ENCODE results near the gene SLC35G6. TPM values are rescaled to one million over a fixed set of nuclear protein-coding genes. Genes with fewer than 3 reads are reported as not detected.
A peak's percentile ranks its signal among the peaks of the same experiment; 100 is the strongest.
"Not testable (repeated sequence)": the region's sequence is repeated elsewhere in the genome, so short reads cannot be mapped to it uniquely, and the experiment has no call there.

Gene SLC35G6
- total RNA-seq, 1 donor from 2014 or later, result not detected

DNA sequence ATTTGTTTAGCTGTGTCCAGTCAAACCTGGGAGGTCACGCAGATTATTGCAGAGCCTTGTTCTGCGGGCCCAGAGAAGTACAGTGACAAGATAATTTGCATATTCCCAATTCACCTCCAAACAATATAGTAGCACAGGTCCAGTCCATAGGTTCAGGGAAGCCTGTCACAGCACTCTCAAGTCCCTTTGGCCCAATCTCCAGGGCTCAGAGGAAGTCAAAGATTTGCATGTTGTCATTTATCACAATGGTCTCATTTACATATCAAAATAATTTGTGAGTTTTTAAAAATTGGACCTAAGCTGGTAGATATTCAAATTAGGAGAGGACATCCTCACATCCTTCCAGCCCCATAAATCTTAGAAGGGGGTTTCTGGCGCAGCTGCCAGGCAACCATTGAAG is 13.7 kb upstream of the SLC35G6 start:
- H3K27ac Mint-ChIP-seq, result peak overlapping the region; percentile 90
- no peaks in the 10 kb centered on the region for H3K36me3 Mint-ChIP-seq (ENCODE audit: insufficient read depth)
- H3K9me3 Mint-ChIP-seq (ENCODE audit: low read depth), result no peaks in the 10 kb centered on the region
- no peak for DNase-seq (ENCODE audit: low spot score, unreplicated experiment)
- H3K4me1 Mint-ChIP-seq (ENCODE audit: low read depth), result peaks cover 4% of the 10 kb centered on the region
- TF ChIP-seq, protein P1, sequence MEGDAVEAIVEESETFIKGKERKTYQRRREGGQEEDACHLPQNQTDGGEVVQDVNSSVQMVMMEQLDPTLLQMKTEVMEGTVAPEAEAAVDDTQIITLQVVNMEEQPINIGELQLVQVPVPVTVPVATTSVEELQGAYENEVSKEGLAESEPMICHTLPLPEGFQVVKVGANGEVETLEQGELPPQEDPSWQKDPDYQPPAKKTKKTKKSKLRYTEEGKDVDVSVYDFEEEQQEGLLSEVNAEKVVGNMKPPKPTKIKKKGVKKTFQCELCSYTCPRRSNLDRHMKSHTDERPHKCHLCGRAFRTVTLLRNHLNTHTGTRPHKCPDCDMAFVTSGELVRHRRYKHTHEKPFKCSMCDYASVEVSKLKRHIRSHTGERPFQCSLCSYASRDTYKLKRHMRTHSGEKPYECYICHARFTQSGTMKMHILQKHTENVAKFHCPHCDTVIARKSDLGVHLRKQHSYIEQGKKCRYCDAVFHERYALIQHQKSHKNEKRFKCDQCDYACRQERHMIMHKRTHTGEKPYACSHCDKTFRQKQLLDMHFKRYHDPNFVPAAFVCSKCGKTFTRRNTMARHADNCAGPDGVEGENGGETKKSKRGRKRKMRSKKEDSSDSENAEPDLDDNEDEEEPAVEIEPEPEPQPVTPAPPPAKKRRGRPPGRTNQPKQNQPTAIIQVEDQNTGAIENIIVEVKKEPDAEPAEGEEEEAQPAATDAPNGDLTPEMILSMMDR (IDR thresholded peaks at IDR 0.05; ENCODE audit: unreplicated experiment), result no peak
- H3K27me3 Mint-ChIP-seq, result no peaks in the 10 kb centered on the region
- H3K4me3 Mint-ChIP-seq (ENCODE audit: low read depth), result no peak overlapping the region

DNA sequence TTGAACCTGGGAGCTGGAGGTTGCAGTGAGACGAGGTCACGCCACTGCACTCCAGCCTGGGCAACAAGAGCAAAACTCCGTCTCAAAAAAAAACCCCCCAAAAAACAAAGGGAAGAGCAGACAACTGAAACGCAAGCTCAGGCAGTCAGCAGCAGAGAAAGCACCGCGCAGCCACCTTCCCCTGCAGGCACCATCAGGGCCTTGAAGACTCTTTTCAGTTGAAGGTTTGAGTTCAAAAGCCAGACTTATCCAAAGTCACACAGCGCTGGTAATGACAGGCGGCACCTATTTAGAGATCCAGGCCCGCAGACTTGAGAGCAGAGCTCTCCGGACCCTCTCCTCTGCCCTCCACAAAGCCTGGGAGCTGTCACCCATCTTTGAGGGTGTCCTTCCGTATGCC is 13.0 kb upstream of the SLC35G6 start:
- no peak overlapping the region for H3K4me3 Mint-ChIP-seq (ENCODE audit: low read depth)
- no peak overlapping the region for H3K27ac Mint-ChIP-seq
- TF ChIP-seq, protein P1 (IDR thresholded peaks at IDR 0.05; ENCODE audit: unreplicated experiment), result no peak
- no peak for DNase-seq (ENCODE audit: low spot score, unreplicated experiment)
- no peaks in the 10 kb centered on the region for H3K36me3 Mint-ChIP-seq (ENCODE audit: insufficient read depth)
- no peaks in the 10 kb centered on the region for H3K9me3 Mint-ChIP-seq (ENCODE audit: low read depth)
- H3K27me3 Mint-ChIP-seq, result no peaks in the 10 kb centered on the region
- peaks cover 4% of the 10 kb centered on the region for H3K4me1 Mint-ChIP-seq (ENCODE audit: low read depth)

DNA sequence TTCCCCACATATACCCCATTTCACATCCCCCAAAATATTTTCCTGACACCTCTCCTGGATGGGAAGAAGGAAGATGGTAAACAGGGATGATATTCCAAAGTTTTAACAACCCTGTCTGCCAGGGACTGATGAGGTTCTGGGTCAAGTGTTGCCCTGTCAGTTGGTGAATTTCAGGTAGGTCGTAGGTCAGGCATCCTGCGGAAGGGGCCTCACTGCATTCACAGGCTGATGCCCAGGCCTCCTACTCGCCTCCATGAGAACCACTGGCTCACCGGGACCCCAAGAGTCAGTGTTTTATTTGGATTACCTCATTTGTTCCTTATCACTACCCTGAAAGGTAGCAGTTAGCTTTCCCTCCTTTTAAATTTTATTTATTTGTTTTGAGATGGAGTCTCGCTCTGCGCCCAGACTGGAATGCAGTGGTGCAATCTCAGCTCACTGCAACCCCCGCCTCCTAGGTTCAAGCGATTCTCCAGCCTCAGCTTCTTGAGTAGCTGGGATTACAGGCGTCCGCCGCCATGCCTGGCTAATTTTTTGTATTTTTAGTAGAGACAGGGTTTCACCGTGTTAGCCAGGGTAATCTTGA is 12.3 kb upstream of the SLC35G6 start:
- DNase-seq (ENCODE audit: low spot score, unreplicated experiment), result no peak
- H3K4me1 Mint-ChIP-seq (ENCODE audit: low read depth), result peaks cover 4% of the 10 kb centered on the region
- H3K4me3 Mint-ChIP-seq (ENCODE audit: low read depth), result no peak overlapping the region
- no peaks in the 10 kb centered on the region for H3K9me3 Mint-ChIP-seq (ENCODE audit: low read depth)
- H3K36me3 Mint-ChIP-seq (ENCODE audit: insufficient read depth), result no peaks in the 10 kb centered on the region
- no peaks in the 10 kb centered on the region for H3K27me3 Mint-ChIP-seq
- TF ChIP-seq, protein P1 (IDR thresholded peaks at IDR 0.05; ENCODE audit: unreplicated experiment), result no peak
- peak overlapping the region; percentile 29 for H3K27ac Mint-ChIP-seq

DNA sequence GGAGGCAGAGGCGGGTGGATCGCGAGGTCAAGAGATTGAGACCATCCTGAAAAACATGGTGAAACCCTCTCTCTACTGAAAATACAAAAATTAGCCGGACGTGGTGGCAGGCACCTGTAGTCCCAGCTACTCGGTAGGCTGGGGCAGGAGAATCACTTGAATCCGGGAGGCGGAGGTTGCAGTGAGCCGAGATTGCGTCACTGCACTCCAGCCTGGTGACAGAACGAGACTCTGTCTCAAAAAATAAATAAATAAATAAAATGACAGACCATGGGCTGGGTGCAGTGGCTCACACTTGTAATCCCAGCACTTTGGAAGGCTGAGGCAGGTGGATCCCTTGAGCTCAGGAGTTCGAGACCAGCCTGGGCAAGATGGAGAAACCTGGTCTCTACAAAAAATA is 11.4 kb upstream of the SLC35G6 start:
- H3K36me3 Mint-ChIP-seq (ENCODE audit: insufficient read depth); H3K4me3 Mint-ChIP-seq (ENCODE audit: low read depth); H3K4me1 Mint-ChIP-seq (ENCODE audit: low read depth); H3K9me3 Mint-ChIP-seq (ENCODE audit: low read depth); DNase-seq (ENCODE audit: low spot score, unreplicated experiment); H3K27ac Mint-ChIP-seq; H3K27me3 Mint-ChIP-seq: not testable (repeated sequence)

DNA sequence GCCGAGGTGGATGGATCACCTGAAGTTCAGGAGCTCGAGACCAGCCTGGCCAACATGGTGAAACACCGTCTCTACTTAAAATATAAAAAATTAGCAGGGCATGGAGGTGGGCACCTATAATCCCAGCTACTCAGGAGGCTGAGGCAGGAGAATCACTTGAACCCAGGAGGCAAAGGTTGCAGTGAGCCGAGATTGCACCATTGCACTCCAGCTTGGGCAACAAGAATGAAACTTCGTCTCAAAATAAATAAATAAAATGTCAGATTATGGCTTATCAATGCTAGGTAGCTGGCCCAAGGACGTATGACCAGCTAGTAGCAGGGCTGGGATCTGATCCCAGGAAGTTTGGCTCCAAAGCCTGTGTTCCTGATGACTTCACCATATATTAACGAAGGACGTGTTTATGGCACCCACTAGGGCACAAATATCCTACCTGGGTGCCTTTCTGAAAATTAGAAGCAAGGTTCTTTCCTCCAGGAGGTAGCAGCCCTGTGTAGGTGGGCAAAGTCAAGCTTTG is 10.7 kb upstream of the SLC35G6 start:
- H3K4me1 Mint-ChIP-seq (ENCODE audit: low read depth); H3K27me3 Mint-ChIP-seq; DNase-seq (ENCODE audit: low spot score, unreplicated experiment); H3K36me3 Mint-ChIP-seq (ENCODE audit: insufficient read depth); H3K27ac Mint-ChIP-seq; H3K9me3 Mint-ChIP-seq (ENCODE audit: low read depth); H3K4me3 Mint-ChIP-seq (ENCODE audit: low read depth): not testable (repeated sequence)

DNA sequence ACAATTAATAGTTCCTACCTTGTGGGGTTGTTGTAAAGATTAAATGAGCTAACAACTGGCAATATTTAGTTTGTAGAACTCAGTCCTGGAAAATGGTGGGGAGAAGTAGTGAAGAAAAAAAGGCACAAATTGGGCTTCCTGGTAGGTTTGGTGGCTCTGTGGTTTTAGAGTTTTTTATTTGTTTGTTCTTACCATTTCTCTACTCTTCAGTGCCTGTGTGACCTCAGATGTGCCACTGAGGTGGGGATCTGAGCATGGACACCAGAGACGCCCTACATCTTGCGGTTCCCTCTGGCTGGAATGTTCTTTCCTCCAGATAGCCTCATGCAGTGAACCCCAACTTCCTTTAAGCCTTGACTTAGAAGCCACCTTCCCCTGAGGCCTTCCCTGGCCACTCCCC is 9.5 kb upstream of the SLC35G6 start:
- DNase-seq (ENCODE audit: low spot score, unreplicated experiment), result no peak
- TF ChIP-seq, protein P1 (IDR thresholded peaks at IDR 0.05; ENCODE audit: unreplicated experiment), result no peak
- Mint-ChIP-seq H3K27ac (peak overlapping the region; percentile 82), H3K36me3 (ENCODE audit: insufficient read depth) (no peaks in the 10 kb centered on the region), H3K9me3 (ENCODE audit: low read depth) (no peaks in the 10 kb centered on the region), H3K4me3 (ENCODE audit: low read depth) (no peak overlapping the region), H3K4me1 (ENCODE audit: low read depth) (peaks cover 13% of the 10 kb centered on the region), H3K27me3 (no peaks in the 10 kb centered on the region)

DNA sequence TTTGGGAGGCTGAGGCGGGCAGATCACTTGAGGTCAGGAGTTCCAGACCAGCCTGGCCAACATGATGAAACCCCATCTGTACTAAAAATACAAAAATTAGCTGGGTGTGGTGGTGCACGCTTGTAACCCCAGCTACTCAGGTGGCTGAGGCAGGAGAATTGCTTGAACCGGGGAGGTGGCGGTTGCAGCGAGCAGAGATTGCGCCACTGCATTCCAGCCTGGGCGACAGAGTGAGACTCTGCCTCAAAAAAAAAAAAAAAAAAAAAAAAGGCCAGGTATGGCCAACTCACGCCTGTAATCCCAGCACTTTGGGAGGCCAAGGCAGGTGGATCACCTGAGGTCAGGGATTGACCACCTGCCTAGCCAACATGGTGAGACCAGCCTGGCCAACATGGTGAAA is 6.5 kb upstream of the SLC35G6 start:
- H3K4me1 Mint-ChIP-seq (ENCODE audit: low read depth), result peaks cover 26% of the 10 kb centered on the region
- H3K4me3 Mint-ChIP-seq (ENCODE audit: low read depth); H3K27me3 Mint-ChIP-seq; H3K9me3 Mint-ChIP-seq (ENCODE audit: low read depth); DNase-seq (ENCODE audit: low spot score, unreplicated experiment); H3K36me3 Mint-ChIP-seq (ENCODE audit: insufficient read depth); H3K27ac Mint-ChIP-seq: not testable (repeated sequence)

Data from progenitor cell of endocrine pancreas (in vitro differentiated cells).